Mammary epithelial cell (primary cell): ENCODE results near the gene KIF26B.

Source experiments
- EZH2 ChIP-seq: IDR thresholded peaks from 2 replicates; pipeline ENCODE4 v1.6.1; 2012; ENCODE audit warnings: low read length, inconsistent platforms, borderline replicate concordance
- TF ChIP-seq, protein P1 (sequence below), 2 donors: IDR thresholded peaks in 1 of 2; conservative IDR thresholded peaks in 1 of 2; 2 replicates each; pipeline ENCODE4 v1.5.1; 2011 to 2012; ENCODE audit warnings: inconsistent platforms in 2 of 2, low read length in 2 of 2, mild to moderate bottlenecking in 2 of 2, control low read depth in 1 of 2, low read depth in 1 of 2; ENCODE audit not compliant: insufficient read depth in 1 of 2; ENCODE audit errors: extremely low read depth in 1 of 2

DNA sequence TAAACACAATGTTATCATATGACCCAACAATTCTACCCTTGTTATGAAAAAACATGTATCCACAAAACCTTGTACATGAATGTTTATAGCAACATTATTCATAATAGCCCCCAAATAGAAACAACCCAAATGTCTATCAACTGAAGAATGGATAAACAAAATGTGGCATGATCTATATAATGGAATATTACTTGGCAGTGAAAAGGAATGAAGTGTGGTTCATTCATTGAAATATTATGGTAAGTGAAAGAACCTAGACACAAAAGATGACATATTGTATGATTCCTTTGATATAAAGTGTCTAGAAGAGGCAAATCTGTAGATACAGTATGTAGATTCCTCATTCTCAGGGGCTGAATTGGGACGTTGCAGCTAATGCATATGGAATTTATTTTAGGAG lies 151.2 kb downstream of the KIF26B start:
- TF ChIP-seq EZH2 = no peak
- TF ChIP-seq, protein P1, sequence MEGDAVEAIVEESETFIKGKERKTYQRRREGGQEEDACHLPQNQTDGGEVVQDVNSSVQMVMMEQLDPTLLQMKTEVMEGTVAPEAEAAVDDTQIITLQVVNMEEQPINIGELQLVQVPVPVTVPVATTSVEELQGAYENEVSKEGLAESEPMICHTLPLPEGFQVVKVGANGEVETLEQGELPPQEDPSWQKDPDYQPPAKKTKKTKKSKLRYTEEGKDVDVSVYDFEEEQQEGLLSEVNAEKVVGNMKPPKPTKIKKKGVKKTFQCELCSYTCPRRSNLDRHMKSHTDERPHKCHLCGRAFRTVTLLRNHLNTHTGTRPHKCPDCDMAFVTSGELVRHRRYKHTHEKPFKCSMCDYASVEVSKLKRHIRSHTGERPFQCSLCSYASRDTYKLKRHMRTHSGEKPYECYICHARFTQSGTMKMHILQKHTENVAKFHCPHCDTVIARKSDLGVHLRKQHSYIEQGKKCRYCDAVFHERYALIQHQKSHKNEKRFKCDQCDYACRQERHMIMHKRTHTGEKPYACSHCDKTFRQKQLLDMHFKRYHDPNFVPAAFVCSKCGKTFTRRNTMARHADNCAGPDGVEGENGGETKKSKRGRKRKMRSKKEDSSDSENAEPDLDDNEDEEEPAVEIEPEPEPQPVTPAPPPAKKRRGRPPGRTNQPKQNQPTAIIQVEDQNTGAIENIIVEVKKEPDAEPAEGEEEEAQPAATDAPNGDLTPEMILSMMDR (conservative IDR thresholded peaks at IDR 0.05 in 1 of 2, IDR thresholded peaks at IDR 0.05 in 1 of 2; ENCODE audit: extremely low read depth in 1 of 2, insufficient read depth in 1 of 2, low read depth in 1 of 2, low read length in 2 of 2) = no peak
